A549 (cell line): ENCODE data around the gene PLEKHS1.

Source experiments
- BHLHE40 ChIP-seq: IDR thresholded peaks from 2 replicates; pipeline ENCODE4 v1.6.1; 2012; ENCODE audit warnings: low read depth, low read length, inconsistent platforms
- CBX2 ChIP-seq: fragments of 200-600 bp; sonication (generic); IDR thresholded peaks from 2 replicates; pipeline ENCODE4 v1.6.1; 2016; ENCODE audit warnings: low read depth, mild to moderate bottlenecking, borderline replicate concordance
- EHMT2 ChIP-seq: fragments of 200-600 bp; sonication (generic); IDR thresholded peaks from 2 replicates; pipeline ENCODE4 v1.6.1; 2016; ENCODE audit warnings: antibody characterized with exemption, low read depth, mild to moderate bottlenecking, moderate library complexity
- EP300 ChIP-seq, 2 experiments: fragments of >200 bp; sonication (Bioruptor Twin); formaldehyde crosslinking; IDR thresholded peaks; 2 replicates in 1 of 2; 3 replicates in 1 of 2; pipeline ENCODE4 v1.6.1; 2016 to 2017
- JUN ChIP-seq, 2 experiments: fragments of >200 bp; sonication (Bioruptor Twin); formaldehyde crosslinking; IDR thresholded peaks; 2 replicates in 1 of 2; 3 replicates in 1 of 2; pipeline ENCODE4 v1.6.1; 2016 to 2017
- MYC ChIP-seq: IDR thresholded peaks from 2 replicates; pipeline ENCODE4 v1.6.1; 2012; ENCODE audit warnings: mild to moderate bottlenecking, inconsistent platforms, low read length, improper control_type of control experiment, borderline replicate concordance
- NR3C1 ChIP-seq: fragments of >200 bp; sonication (Bioruptor Twin); formaldehyde crosslinking; IDR thresholded peaks from 3 replicates; pipeline ENCODE4 v1.6.1; 2017
- POLR2A ChIP-seq: IDR thresholded peaks from 2 replicates; pipeline ENCODE4 v1.6.1; 2012; ENCODE audit warnings: mild to moderate bottlenecking, low read length
- RAD21 ChIP-seq, 2 experiments: fragments of >200 bp in 1 of 2; sonication (Bioruptor Twin) in 1 of 2; formaldehyde crosslinking in 1 of 2; IDR thresholded peaks in 1 of 2; conservative IDR thresholded peaks in 1 of 2; 2 replicates in 1 of 2; 3 replicates in 1 of 2; pipeline ENCODE4 v1.6.1; 2012 to 2018; ENCODE audit warnings: inconsistent platforms in 1 of 2
- RFX5 ChIP-seq: fragments of 450-650 bp; IDR thresholded peaks from 2 replicates; pipeline ENCODE4 v1.7.1; 2014; ENCODE audit warnings: antibody characterized with exemption, mild to moderate bottlenecking, moderate library complexity
- ZFP36 ChIP-seq: fragments of 450-650 bp; IDR thresholded peaks from 2 replicates; pipeline ENCODE4 v1.6.1; 2014; ENCODE audit warnings: borderline replicate concordance; ENCODE audit not compliant: partially characterized antibody
- TF ChIP-seq, protein P1 (sequence below): fragments of 200-600 bp; sonication (generic); IDR thresholded peaks from 2 replicates; pipeline ENCODE4 v1.6.1; 2016; ENCODE audit warnings: antibody characterized with exemption, mild to moderate bottlenecking, moderate library complexity
- TF ChIP-seq, protein P2 (sequence below): fragments of >200 bp; sonication (Bioruptor Twin); formaldehyde crosslinking; IDR thresholded peaks from 3 replicates; pipeline ENCODE4 v1.5.1; 2016
- TF ChIP-seq, protein P3 (sequence below): fragments of 150-350 bp; IDR thresholded peaks from 2 replicates; pipeline ENCODE4 v1.6.1; 2014; ENCODE audit warnings: low read depth, mild to moderate bottlenecking, low read length

DNA sequence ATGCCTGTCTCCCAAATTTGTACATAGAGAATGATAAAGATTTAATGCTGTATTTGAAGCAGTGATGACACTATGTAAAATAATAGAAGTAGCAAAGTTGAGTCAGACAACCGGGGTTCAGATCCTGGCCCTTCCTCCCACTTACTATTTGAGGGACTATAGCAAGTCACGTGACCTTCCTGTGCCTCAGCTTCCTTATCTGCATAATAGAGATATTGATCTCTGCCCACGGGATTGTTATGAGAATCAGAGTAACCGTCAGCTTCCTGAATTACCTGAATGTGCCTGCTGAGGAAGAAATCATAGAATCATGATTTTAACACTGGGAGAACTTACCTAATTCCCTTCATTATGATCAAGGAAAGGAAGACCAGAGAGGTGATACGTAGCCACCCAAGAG lies 44.9 kb upstream of the PLEKHS1 start:
- TF ChIP-seq, protein P1, sequence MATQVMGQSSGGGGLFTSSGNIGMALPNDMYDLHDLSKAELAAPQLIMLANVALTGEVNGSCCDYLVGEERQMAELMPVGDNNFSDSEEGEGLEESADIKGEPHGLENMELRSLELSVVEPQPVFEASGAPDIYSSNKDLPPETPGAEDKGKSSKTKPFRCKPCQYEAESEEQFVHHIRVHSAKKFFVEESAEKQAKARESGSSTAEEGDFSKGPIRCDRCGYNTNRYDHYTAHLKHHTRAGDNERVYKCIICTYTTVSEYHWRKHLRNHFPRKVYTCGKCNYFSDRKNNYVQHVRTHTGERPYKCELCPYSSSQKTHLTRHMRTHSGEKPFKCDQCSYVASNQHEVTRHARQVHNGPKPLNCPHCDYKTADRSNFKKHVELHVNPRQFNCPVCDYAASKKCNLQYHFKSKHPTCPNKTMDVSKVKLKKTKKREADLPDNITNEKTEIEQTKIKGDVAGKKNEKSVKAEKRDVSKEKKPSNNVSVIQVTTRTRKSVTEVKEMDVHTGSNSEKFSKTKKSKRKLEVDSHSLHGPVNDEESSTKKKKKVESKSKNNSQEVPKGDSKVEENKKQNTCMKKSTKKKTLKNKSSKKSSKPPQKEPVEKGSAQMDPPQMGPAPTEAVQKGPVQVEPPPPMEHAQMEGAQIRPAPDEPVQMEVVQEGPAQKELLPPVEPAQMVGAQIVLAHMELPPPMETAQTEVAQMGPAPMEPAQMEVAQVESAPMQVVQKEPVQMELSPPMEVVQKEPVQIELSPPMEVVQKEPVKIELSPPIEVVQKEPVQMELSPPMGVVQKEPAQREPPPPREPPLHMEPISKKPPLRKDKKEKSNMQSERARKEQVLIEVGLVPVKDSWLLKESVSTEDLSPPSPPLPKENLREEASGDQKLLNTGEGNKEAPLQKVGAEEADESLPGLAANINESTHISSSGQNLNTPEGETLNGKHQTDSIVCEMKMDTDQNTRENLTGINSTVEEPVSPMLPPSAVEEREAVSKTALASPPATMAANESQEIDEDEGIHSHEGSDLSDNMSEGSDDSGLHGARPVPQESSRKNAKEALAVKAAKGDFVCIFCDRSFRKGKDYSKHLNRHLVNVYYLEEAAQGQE: no peak
- no peak for TF ChIP-seq RAD21 (conservative IDR thresholded peaks at IDR 0.05 in 1 of 2, IDR thresholded peaks at IDR 0.05 in 1 of 2)
- no peak for TF ChIP-seq JUN (IDR thresholded peaks at IDR 0.05)
- no peak for TF ChIP-seq BHLHE40
- TF ChIP-seq POLR2A: no peak
- TF ChIP-seq NR3C1: no peak
- TF ChIP-seq, protein P2, sequence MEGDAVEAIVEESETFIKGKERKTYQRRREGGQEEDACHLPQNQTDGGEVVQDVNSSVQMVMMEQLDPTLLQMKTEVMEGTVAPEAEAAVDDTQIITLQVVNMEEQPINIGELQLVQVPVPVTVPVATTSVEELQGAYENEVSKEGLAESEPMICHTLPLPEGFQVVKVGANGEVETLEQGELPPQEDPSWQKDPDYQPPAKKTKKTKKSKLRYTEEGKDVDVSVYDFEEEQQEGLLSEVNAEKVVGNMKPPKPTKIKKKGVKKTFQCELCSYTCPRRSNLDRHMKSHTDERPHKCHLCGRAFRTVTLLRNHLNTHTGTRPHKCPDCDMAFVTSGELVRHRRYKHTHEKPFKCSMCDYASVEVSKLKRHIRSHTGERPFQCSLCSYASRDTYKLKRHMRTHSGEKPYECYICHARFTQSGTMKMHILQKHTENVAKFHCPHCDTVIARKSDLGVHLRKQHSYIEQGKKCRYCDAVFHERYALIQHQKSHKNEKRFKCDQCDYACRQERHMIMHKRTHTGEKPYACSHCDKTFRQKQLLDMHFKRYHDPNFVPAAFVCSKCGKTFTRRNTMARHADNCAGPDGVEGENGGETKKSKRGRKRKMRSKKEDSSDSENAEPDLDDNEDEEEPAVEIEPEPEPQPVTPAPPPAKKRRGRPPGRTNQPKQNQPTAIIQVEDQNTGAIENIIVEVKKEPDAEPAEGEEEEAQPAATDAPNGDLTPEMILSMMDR: no peak
- TF ChIP-seq CBX2: no peak
- no peak for TF ChIP-seq EHMT2
- no peak for TF ChIP-seq MYC
- no peak for TF ChIP-seq EP300 (IDR thresholded peaks at IDR 0.05)
- TF ChIP-seq, protein P3, sequence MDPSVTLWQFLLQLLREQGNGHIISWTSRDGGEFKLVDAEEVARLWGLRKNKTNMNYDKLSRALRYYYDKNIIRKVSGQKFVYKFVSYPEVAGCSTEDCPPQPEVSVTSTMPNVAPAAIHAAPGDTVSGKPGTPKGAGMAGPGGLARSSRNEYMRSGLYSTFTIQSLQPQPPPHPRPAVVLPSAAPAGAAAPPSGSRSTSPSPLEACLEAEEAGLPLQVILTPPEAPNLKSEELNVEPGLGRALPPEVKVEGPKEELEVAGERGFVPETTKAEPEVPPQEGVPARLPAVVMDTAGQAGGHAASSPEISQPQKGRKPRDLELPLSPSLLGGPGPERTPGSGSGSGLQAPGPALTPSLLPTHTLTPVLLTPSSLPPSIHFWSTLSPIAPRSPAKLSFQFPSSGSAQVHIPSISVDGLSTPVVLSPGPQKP: no peak
- no peak for TF ChIP-seq RFX5
- no peak for TF ChIP-seq ZFP36
